Measurements from ENCODE around the gene KIAA0825.

Gene KIAA0825

DNA sequence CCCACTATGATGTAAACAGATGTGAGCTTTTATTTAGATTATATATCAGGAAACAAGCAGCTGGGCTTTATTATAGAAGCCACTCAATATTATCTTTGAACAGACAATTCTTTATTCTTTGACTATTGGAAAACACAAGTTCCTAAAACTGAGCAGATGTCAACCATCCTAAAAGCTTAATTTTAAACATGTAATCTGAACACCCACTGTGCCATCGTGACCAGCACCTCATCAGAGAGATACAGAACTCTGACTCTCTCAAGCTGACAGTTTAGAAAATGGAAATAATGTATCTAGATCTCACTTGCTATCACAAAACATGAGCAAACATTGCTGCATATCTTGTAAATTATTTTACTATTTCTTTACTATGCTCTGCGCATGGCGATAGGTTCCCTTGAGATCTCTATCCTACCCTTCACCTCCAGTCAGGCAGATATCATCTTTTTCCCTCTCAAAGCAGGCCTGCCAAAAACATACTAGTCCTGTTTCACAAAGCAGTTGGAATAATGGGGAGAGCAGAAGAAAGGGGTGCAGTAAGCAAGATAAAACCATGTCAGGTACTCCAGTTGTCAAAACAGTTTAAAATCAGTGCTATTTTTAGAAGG is 151.0 kb downstream of the KIAA0825 start:
- DNase-seq (ENCODE audit: low read depth): no peak
- no peak overlapping the region for H3K4me3 ChIP-seq (ENCODE audit: low read length)
- TF ChIP-seq, protein P1, sequence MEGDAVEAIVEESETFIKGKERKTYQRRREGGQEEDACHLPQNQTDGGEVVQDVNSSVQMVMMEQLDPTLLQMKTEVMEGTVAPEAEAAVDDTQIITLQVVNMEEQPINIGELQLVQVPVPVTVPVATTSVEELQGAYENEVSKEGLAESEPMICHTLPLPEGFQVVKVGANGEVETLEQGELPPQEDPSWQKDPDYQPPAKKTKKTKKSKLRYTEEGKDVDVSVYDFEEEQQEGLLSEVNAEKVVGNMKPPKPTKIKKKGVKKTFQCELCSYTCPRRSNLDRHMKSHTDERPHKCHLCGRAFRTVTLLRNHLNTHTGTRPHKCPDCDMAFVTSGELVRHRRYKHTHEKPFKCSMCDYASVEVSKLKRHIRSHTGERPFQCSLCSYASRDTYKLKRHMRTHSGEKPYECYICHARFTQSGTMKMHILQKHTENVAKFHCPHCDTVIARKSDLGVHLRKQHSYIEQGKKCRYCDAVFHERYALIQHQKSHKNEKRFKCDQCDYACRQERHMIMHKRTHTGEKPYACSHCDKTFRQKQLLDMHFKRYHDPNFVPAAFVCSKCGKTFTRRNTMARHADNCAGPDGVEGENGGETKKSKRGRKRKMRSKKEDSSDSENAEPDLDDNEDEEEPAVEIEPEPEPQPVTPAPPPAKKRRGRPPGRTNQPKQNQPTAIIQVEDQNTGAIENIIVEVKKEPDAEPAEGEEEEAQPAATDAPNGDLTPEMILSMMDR (conservative IDR thresholded peaks at IDR 0.05; ENCODE audit: low read depth, low read length): no peak

- no peak overlapping the region for H3K4me3 ChIP-seq (ENCODE audit: low read length)
- DNase-seq (ENCODE audit: low read depth): no peak
- TF ChIP-seq, protein P1 (conservative IDR thresholded peaks at IDR 0.05; ENCODE audit: low read depth, low read length): no peak
These were observed 154.7 kb downstream of the KIAA0825 start for GRCh38 chr5:94463739-94464138.

GRCh38 chr5:94461131-94461530 is 157.3 kb downstream of the KIAA0825 start:
- TF ChIP-seq, protein P1 (conservative IDR thresholded peaks at IDR 0.05; ENCODE audit: low read depth, low read length): no peak
- no peak overlapping the region for H3K4me3 ChIP-seq (ENCODE audit: low read length)
- no peak for DNase-seq (ENCODE audit: low read depth)

GRCh38 chr5:94459915-94460314 is 158.5 kb downstream of the KIAA0825 start:
- DNase-seq (ENCODE audit: low read depth): no peak
- no peak overlapping the region for H3K4me3 ChIP-seq (ENCODE audit: low read length)
- TF ChIP-seq, protein P1 (conservative IDR thresholded peaks at IDR 0.05; ENCODE audit: low read depth, low read length): no peak

- TF ChIP-seq, protein P1 (conservative IDR thresholded peaks at IDR 0.05; ENCODE audit: low read depth, low read length): no peak
- H3K4me3 ChIP-seq (ENCODE audit: low read length): no peak overlapping the region
- DNase-seq (ENCODE audit: low read depth): no peak
These were observed 160.6 kb downstream of the KIAA0825 start for GRCh38 chr5:94457788-94458187.

- TF ChIP-seq, protein P1 (conservative IDR thresholded peaks at IDR 0.05; ENCODE audit: low read depth, low read length): no peak
- DNase-seq (ENCODE audit: low read depth): no peak
- no peak overlapping the region for H3K4me3 ChIP-seq (ENCODE audit: low read length)
These were observed 172.7 kb downstream of the KIAA0825 start for GRCh38 chr5:94445726-94446125.

DNA sequence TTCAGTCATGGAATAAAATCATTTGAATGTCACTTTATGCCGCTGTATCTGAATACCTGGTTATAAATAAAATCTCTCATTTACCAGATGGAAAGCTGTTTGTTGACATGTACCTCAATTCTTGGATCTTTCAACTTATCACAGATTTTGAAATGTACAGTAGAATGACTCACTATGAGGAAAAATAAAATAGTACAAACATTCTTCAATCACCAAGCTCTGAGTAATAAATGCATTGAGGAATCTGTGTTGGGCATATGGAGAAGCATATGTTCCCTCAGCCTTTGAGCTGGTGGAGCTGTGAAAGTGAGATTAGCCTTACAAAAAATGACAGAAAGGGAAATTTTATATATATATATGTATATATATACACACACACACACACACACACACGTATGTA is 175.4 kb downstream of the KIAA0825 start:
- TF ChIP-seq, protein P1 (conservative IDR thresholded peaks at IDR 0.05; ENCODE audit: low read depth, low read length): no peak
- no peak overlapping the region for H3K4me3 ChIP-seq (ENCODE audit: low read length)
- DNase-seq (ENCODE audit: low read depth): no peak

Measured in retinal pigment epithelial cell (primary cell).